Forelimb muscle (tissue), 1 donor: ENCODE results near the gene POU4F3. TPM values are rescaled to one million over a fixed set of nuclear protein-coding genes. Genes with fewer than 3 reads are reported as not detected.
"Not testable (repeated sequence)": the region's sequence is repeated elsewhere in the genome, so short reads cannot be mapped to it uniquely, and the experiment has no call there.

Source experiments
- DNase-seq: peaks from one replicate; pipeline ENCODE4 v3.0.0-alpha.2; 2013; ENCODE audit warnings: low read depth
- polyA plus RNA-seq: library from polyadenylated mRNA; unstranded; fragments of 120-200 nt; gene quantifications from one replicate; pipeline ENCODE4 v1.2.1, GENCODE V29; 2013; ENCODE audit not compliant: insufficient read length

The POU4F3 gene
- 0.05 TPM for polyA plus RNA-seq

DNA sequence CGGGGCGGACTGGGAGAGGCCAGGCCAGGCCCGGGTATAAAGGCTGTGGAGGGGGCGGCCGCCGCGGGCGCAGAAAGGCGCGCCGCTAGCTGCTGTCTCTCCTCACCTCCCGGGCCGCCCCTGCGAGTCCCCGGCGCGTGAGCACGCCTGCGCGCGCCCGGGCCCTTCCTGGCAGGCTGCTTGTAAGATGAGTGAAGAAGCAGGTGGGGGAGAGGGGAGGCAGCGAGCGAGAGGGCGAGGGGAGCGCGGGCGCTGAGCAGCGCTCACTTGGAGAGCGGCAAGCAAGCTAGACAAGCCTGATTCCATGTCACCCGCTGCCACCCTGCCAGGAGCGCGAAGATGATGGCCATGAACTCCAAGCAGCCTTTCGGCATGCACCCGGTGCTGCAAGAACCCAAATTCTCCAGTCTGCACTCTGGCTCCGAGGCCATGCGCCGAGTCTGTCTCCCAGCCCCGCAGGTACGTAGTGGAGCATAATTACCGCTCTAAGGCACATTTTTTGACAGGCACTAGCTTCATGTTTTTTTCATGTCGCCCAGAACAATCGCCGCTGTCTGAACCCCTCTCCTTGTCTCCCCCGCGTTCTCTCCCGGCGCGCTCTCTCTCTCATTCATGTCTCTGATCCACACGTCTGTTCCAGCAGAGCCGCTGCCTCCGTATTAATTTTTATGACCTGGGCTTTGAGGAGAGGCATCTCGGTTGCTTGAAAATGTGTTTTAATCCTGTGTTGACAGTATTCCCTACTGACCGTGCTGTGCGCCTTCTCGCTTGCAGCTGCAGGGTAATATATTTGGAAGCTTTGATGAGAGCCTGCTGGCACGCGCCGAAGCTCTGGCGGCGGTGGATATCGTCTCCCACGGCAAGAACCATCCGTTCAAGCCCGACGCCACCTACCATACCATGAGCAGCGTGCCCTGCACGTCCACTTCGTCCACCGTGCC is at the start of gene POU4F3:
TSS of gene POU4F3 (plus strand) at position 66 of the 941 bp plus-strand sequence. CDS start at position 340, 274 bp downstream.
- no peak for DNase-seq

DNA sequence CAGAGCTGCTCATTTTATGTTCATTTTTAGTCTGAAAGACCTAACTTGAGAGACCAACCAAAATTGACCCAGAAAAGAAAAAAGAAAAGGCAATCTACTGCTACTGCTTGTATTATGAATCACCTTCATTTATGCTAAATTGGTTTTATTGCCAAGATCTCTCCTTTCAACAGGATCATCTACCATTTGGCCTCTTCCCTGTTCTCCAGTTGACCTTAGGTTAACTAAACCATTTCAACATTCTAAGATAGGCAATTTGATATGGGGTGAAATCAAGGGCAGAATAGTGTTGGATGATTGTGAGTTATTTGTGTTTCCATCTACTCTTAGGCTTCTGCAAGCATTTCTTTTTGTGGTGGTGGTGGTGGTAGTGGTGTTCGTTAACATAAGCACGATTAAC is 48.3 kb upstream of the POU4F3 start:
- DNase-seq, result no peak

- DNase-seq, result peak; percentile 4
Observed at GRCh38 chr5:146291421-146292074, 47.1 kb upstream of the POU4F3 start.

GRCh38 chr5:146296245-146296644 is 42.4 kb upstream of the POU4F3 start:
- no peak for DNase-seq

DNA sequence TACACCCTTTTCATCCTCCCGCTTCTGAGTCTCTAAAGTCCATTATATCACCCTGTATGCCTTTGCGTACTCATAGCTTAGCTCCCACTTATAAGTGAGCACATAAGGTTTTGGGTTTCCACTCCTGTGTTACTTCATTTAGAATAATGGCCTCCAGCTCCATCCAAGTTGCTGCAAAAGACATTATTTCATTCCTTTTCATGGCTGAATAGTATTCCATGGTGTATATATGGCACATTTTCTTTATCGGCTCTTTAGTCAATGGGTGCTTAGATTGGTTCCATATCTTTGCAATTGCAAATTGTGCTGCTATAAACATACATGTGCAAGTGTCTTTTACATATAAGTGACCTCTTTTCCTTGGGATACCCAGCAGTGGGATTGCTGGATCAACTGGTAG is 39.7 kb upstream of the POU4F3 start:
- DNase-seq, result not testable (repeated sequence)

DNA sequence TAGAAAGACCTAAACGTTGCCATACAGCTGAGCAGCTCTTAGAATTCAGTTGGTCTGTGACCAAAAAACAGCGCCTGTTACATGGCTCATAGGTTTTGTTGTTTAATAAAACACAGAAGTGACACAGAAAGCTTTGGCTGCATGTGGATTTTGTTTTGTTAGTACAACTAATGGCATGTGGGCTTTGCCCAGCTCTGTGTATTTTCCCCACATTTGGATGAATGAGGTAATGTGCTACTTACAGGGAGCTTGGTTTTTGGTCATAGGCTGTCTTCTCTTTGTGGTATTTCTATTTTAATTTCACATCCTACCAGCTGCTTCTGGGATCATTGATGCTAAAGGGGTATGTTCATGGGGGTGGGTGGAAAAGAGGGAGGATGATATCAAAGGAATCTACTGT is 37.0 kb upstream of the POU4F3 start:
- DNase-seq, result no peak

DNA sequence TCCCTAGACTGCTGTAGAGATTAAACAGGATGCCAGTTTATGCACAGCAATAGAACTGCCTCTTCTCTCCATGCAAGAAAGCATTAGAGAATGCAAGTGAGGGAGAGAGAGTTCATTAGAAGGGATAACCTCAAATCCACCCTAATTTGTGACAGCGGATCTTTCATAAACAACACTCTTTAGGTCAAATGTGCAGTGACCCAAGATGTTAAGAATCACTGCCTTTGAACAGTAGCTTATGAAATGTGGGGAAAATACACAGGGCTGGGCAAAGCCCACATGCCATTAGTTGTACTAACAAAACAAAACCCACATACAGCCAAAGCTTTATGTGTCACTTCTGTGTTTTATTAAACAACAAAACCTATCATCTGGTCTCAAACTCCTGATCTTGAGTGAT is 36.2 kb upstream of the POU4F3 start:
- no peak for DNase-seq

- no peak for DNase-seq
Observed at GRCh38 chr5:146306838-146307237, 31.8 kb upstream of the POU4F3 start.

GRCh38 chr5:146307796-146308195 is 30.8 kb upstream of the POU4F3 start:
- DNase-seq, result no peak

GRCh38 chr5:146310540-146310939 is 28.1 kb upstream of the POU4F3 start:
- DNase-seq, result no peak

DNA sequence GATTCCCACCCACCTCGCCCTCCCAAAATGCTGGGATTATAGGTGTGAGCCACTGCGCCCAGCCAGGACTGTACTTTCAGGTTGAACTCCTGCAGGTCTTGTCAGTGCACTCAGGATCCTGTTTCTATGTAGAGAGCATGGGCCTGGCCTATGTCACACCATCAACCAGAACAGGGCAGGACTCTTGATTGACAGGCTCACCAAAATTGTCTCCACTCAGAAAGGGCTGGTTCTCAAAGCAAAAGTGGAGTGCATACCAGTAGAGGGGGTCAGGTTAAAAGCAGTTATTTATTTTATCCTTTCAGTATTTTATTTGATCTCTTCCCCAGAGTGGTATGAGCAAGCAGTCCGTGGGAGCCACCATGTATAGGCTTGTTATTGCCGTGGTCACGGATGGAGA is 27.4 kb upstream of the POU4F3 start:
- no peak for DNase-seq

GRCh38 chr5:146313027-146313426 is 25.6 kb upstream of the POU4F3 start:
- no peak for DNase-seq

DNA sequence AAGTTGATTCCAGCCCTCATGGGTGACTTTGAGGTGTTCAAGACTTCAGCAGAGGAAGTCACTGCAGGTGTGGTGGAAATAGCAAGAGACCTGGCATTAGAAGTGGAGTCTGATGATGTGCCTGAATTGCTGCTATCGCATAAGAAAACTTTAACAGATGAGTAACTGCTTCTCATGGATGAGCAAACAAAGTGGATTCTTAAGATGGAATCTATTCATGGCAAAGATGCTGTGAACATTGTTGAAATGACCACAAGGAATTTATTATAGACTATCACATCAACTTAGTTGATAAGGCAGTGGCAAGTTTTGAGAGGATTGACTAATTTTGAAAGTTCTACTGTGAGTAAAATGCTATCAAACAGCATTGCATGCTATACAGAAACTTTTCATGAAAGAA is 17.1 kb upstream of the POU4F3 start:
- DNase-seq, result no peak

DNA sequence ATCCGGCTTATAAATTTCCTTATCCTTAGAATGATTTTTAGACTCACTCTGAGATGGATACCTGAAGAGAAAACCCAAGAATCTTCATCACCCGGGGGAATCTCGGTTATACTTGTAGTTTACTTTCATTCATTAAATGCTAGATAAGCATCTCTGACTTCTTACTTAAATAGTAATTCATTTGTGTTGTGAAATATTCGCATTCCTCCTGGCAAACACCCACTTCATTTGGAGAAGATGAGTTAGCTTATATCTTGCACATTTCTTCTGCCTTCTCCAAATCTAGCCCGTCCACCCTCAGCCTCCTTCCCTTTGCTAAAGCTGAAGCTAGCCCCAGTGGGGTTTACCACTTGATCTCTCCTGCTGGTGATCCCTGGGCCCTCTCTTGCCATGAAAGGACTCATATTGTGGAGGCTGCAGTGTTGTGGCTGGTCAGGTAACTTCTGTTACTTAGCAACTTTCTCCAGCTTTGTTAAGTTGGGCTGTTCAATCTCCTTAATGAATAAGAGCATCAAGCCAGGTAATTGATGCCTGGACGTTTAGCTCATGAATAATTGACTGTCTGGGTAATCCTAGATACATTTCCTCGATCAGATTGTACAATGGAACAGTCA is 11.3 kb upstream of the POU4F3 start:
- no peak for DNase-seq

- no peak for DNase-seq
Observed at GRCh38 chr5:146327989-146328388, 10.7 kb upstream of the POU4F3 start.

- no peak for DNase-seq
Observed at GRCh38 chr5:146329697-146330096, 8.9 kb upstream of the POU4F3 start.

DNA sequence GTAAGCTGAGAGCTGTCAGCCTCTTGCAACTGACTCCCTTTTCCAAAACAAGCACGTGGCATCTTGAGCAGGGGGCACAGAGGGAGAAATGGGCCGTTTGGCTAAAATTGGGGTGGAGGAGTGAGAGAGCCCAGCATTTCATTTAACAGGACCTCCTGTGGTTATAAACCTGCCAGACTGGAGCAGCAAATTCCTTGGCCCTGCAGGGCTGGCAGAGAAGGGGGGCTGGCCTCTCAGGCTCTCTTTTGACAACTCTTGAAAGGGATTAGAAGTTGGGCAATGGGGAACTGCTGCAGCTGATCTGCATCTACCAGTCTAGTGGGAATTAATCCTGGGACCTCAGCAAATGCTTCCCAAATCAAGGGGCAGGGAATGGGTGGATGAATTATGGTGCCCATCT is 7.2 kb upstream of the POU4F3 start:
- no peak for DNase-seq

GRCh38 chr5:146334074-146334533 is 4.5 kb upstream of the POU4F3 start:
- DNase-seq, result no peak

DNA sequence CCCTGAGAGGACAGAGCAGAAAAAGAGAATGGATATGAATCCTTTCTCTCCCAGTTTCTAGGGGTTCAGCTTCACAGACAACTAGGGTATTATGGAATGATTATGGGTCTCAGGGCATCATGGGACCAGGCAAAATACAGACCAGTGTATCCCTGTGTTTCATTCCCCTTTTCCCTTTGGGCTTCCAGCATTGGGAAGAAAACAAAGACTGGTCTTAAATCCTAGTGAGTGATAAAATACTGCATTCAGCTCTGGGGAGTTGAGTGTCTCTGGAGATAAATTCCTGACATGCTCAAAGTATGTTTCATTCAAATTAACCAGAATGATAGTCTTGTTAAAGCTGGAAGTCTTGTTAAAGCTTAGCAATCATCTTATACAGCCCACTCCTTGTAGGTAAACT is 2.4 kb upstream of the POU4F3 start:
- DNase-seq, result no peak

DNA sequence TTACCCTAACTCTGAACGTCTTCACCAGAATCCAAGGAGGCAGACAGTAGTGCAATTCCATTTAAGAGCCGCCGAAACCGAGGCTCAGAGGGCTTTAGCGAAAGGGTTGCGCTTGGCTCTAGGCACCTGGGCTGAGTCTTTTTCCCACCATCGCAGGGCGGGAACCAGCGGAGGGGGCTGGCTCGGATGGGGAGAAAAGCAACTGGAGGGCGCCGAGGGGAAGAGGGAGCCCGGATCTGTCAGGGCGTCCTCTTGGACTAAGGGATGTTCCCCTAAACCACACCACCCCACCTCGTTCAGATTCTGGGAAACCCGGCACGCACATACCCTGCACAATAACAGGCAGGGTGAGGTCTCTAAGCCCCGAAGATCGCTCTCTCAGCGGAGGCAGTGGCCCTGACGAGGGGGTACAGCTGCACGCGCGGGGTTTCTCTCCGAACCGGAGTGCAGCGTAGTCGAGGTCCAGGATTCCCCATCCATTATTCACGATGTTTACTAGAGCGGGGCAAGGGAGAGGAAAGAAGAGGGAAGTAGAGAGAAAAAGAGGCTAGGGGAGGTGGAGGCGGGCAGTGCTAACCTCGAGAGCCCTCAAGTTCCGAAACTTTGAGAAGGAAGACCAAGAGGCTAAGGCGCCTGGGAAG is 1.3 kb upstream of the POU4F3 start:
- no peak for DNase-seq

GRCh38 chr5:146337928-146338327 is 711 bp upstream of the POU4F3 start:
- DNase-seq, result no peak

DNA sequence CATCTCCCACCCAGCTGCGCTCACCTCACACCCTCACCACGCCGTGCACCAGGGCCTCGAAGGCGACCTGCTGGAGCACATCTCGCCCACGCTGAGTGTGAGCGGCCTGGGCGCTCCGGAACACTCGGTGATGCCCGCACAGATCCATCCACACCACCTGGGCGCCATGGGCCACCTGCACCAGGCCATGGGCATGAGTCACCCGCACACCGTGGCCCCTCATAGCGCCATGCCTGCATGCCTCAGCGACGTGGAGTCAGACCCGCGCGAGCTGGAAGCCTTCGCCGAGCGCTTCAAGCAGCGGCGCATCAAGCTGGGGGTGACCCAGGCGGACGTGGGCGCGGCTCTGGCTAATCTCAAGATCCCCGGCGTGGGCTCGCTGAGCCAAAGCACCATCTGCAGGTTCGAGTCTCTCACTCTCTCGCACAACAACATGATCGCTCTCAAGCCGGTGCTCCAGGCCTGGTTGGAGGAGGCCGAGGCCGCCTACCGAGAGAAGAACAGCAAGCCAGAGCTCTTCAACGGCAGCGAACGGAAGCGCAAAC is 1.1 kb downstream of the POU4F3 start:
- DNase-seq, result no peak
